EH (cell line): Measurements from ENCODE around the gene CCDC89.
A peak's percentile ranks its signal among the peaks of the same experiment; 100 is the strongest.

ENCODE experiments used
- DNase-seq: peaks from one replicate; pipeline ENCODE4 v3.0.0-alpha.2; 2015; ENCODE audit warnings: low read depth

The CCDC89 gene

DNA sequence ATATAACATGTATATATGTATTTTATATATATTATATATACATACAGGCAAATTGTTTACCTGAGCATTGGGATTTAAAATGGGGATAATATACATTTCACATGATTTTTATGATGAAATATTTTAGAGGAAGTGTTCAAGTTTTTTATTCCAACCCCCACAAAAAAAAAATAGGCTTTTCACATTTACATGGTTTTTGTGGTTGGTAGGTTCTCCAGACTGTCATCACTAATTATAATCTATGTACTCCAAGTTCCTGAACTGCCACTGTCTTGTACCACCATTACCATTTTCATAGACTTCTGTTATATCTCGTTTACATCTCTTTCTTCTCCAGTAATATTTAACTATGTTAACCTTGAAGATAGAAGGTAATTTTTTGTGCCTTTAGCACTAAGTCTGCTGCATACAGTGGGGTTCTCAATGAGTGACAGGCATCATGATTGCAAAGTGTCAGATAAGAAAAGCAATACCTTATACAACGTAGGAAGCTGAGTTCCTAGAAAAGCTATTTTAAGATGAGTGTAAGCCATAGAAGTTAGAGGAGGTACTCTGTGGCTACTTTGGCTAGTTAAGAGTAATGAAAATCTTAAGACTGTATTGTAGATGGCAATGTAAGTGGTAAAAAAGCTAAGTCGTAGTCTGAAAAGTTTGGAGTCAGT lies 33.1 kb downstream of the CCDC89 start:
- no peak for DNase-seq

DNA sequence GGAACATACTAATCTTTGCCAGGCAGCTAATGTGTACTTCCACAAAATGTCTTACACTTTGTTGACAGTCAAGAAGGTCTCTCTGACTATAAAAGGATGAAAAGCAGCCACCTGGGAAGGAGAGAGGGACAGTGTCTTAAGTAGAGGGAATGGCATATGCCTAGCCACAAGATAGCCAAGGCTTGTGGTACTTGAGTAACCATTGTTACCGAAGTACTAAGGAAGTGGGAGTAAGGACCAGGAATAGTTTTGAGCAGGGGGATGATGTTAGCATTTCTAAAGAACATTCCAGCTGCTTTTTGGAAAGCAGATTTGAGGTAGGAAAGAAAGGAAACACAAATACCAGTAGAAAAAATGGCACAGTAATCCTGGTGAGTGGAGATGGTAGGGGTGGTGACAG lies 34.9 kb downstream of the CCDC89 start:
- DNase-seq: no peak

GRCh38 chr11:85647604-85648299 lies 38.2 kb downstream of the CCDC89 start, which contains the start of gene TMEM126A:
TSS of gene TMEM126A (plus strand) at chr11:85647967. CDS start at chr11:85650256, 2,289 bp downstream.
- DNase-seq: peak; percentile 84

DNA sequence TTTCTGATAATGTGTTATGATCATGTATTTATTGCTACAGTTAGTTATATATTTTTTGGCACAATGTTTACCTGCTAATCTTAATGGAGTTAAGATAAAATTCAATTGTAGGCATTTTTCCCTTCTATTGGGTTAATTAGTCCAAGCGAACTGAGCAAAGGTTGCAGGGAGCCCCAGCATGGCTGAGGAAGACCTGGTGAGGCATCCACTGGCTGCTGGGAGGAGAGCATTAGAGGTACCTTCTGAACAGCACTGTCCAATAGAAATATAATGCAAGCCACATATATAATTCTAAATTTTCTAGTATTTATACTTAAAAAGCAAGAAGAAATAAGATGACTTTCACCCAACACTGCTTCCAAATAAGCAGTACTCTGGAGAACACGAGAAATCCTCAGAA lies 38.9 kb downstream of the CCDC89 start:
- DNase-seq: no peak

GRCh38 chr11:85643191-85643614 lies 42.8 kb downstream of the CCDC89 start:
- no peak for DNase-seq

DNA sequence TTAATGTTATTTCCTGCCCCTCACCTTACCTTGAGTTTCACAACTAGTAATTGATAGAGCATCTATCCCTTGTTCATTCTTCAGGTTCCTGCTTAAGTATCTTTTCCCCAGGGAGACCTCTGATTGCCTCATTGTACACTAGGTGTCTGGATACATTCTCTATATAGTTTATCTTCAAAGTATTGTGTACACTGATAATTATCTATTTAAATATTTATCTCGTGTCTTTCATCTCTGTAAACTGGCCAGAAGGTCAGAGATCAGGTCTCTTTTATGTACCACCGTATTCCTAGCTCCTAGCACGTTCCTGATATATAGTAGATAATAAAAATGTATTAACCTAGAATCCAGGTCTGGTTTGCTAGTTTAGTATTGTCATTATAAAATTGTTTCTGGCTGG lies 51.2 kb downstream of the CCDC89 start:
- no peak for DNase-seq
